A549 (cell line): ENCODE measurements around the gene STARD4.

Source experiments
- CEBPB ChIP-seq, 2 experiments: fragments of >200 bp in 1 of 2; sonication (Bioruptor Twin) in 1 of 2; formaldehyde crosslinking in 1 of 2; IDR thresholded peaks; 2 replicates each; pipeline ENCODE4 v1.6.1; 2012 to 2016
- CHD2 ChIP-seq: fragments of 150-350 bp; IDR thresholded peaks from 2 replicates; pipeline ENCODE4 v1.6.1; 2014; ENCODE audit warnings: low read length; ENCODE audit not compliant: partially characterized antibody
- CTCF ChIP-seq: fragments of >200 bp; sonication (Bioruptor Twin); formaldehyde crosslinking; IDR thresholded peaks from 3 replicates; pipeline ENCODE4 v1.5.1; 2016
- EP300 ChIP-seq, 2 experiments: fragments of >200 bp; sonication (Bioruptor Twin); formaldehyde crosslinking; IDR thresholded peaks; 2 replicates in 1 of 2; 3 replicates in 1 of 2; pipeline ENCODE4 v1.6.1; 2016 to 2017
- HMGXB4 ChIP-seq: fragments of 250-450 bp; sonication (Bioruptor Pico); IDR thresholded peaks from 2 replicates; pipeline ENCODE4 v1.5.0; 2021; ENCODE audit warnings: mild to moderate bottlenecking, moderate library complexity, borderline replicate concordance
- JUNB ChIP-seq: fragments of >200 bp; sonication (Bioruptor Twin); formaldehyde crosslinking; IDR thresholded peaks from 2 replicates; pipeline ENCODE4 v1.6.1; 2016
- KDM1A ChIP-seq: fragments of 200-600 bp; sonication (generic); IDR thresholded peaks from 2 replicates; pipeline ENCODE4 v1.6.1; 2016; ENCODE audit warnings: low read depth, mild to moderate bottlenecking
- MAFK ChIP-seq: fragments of 450-650 bp; IDR thresholded peaks from 2 replicates; pipeline ENCODE4 v1.6.1; 2014; ENCODE audit not compliant: partially characterized antibody
- NFE2L2 ChIP-seq: fragments of 150-350 bp; conservative IDR thresholded peaks from 2 replicates; pipeline ENCODE4 v1.6.1; 2014; ENCODE audit warnings: low read length
- PHF8 ChIP-seq: fragments of 200-600 bp; sonication (generic); IDR thresholded peaks from 2 replicates; pipeline ENCODE4 v1.6.1; 2016; ENCODE audit warnings: low read depth, mild to moderate bottlenecking, antibody characterized with exemption, moderate library complexity, borderline replicate concordance
- POLR2A ChIP-seq: IDR thresholded peaks from 2 replicates; pipeline ENCODE4 v1.6.1; 2012; ENCODE audit warnings: mild to moderate bottlenecking, low read length
- RAD21 ChIP-seq, 2 experiments: fragments of >200 bp in 1 of 2; sonication (Bioruptor Twin) in 1 of 2; formaldehyde crosslinking in 1 of 2; IDR thresholded peaks in 1 of 2; conservative IDR thresholded peaks in 1 of 2; 2 replicates in 1 of 2; 3 replicates in 1 of 2; pipeline ENCODE4 v1.6.1; 2012 to 2018; ENCODE audit warnings: inconsistent platforms in 1 of 2
- REST ChIP-seq: fragments of 200-600 bp; sonication (generic); IDR thresholded peaks from 2 replicates; pipeline ENCODE4 v1.6.1; 2016; ENCODE audit warnings: antibody characterized with exemption, mild to moderate bottlenecking, moderate library complexity
- TF ChIP-seq, protein P1 (sequence below): IDR thresholded peaks from 2 replicates; pipeline ENCODE4 v1.6.1; 2012

- no peak for TF ChIP-seq NFE2L2
- TF ChIP-seq CTCF, result no peak
- no peak for TF ChIP-seq POLR2A
- no peak for TF ChIP-seq EP300 (IDR thresholded peaks at IDR 0.05)
- no peak for TF ChIP-seq REST
- TF ChIP-seq RAD21 (conservative IDR thresholded peaks at IDR 0.05 in 1 of 2, IDR thresholded peaks at IDR 0.05 in 1 of 2), result no peak
- no peak for TF ChIP-seq CEBPB (IDR thresholded peaks at IDR 0.05)
- TF ChIP-seq MAFK, result no peak
- TF ChIP-seq PHF8, result no peak
- TF ChIP-seq, protein P1, sequence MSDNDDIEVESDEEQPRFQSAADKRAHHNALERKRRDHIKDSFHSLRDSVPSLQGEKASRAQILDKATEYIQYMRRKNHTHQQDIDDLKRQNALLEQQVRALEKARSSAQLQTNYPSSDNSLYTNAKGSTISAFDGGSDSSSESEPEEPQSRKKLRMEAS, result no peak
- TF ChIP-seq JUNB, result no peak
- TF ChIP-seq KDM1A, result no peak
- TF ChIP-seq CHD2, result no peak
- TF ChIP-seq HMGXB4 (CRISPR knock-in tag), result no peak
Observed at GRCh38 chr5:111548992-111549649, 36.8 kb upstream of the STARD4 start.
